Right ventricle myocardium inferior (tissue), 1 donor: ENCODE measurements around the gene FKTN. TPM values are rescaled to one million over a fixed set of nuclear protein-coding genes. Genes with fewer than 3 reads are reported as not detected.
"Not testable (repeated sequence)": the region's sequence is repeated elsewhere in the genome, so short reads cannot be mapped to it uniquely, and the experiment has no call there.

Experiments used
- ATAC-seq: fragments of 200-7000 bp; cut with Tn5 transposase; one replicate; pipeline ENCODE4 v1.9.1; 2020; ENCODE audit warnings: mild to moderate bottlenecking, moderate library complexity
- DNase-seq: peaks from one replicate; pipeline ENCODE4 v3.0.0; 2021; ENCODE audit errors: missing footprints
- intact Hi-C: fragments of 100-400 bp; cut with DNase I; formaldehyde crosslinking; loops from one replicate; pipeline ENCODE4 v1.11.0; 2022
- long read RNA-seq: library from polyadenylated mRNA; unstranded; transcript quantifications from one replicate; pipeline ENCODE4 v2.0.0, GENCODE V29; 2021
- total RNA-seq: library from RNA; stranded (reverse); fragmentation: NEBNext Ultra II Directional; extraction: Animal tissue kit (Norgen Biotek cat#: 25700); gene quantifications from one replicate; pipeline ENCODE4 v1.2.1, GENCODE V29; 2021
- donor health status: DM: no; HTN: yes; CAD: no; lungs with severe emphysema.

FKTN gene
- total RNA-seq = 6.5 TPM
- long read RNA-seq, partial matches to known transcripts = 0 of 1 reads
- long read RNA-seq, other reads (novel, unspliced or antisense) = 1 of 1 reads

DNA sequence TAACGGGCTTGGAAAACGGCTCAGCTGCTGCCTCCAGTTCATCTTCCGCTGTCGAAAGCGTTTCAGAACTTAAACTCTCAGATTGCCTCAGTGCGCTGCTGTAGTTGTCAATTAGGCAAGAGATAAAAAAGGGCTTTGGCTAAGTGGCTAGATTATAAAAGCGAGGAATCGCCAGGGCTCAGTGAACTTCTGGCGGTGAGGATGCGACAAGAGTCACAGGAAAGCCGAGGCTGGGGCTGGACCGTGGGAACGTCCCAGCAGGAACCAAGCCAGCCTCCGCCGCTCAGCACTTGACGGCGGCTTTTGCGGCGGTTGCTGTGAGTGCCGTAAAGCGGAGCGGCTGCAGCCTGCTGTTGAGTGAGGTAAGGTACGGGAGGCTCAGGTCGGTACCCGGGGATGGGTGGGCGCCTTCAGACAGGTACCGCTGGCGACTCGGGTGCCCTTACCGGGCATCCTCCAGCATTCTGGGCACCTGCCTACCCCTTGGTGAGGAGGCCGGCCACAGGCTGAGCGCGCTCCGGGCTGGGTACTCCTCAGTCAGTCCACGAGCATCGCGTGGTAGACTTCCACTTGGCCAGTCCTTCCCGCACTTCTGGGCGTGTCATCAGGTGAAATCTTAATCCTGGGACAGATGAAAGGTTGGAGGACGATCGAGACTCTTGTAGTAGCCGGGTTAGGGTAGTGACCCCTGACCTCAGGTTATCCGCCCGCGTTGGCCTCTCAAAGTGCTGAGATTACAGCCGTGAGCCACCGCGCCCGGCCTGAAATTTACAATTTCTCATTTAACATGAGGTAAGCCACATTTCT lies at the start of gene FKTN:
TSS of gene FKTN (plus strand) at position 328 of the 807 bp plus-strand sequence. CDS start 16,902 bp downstream, outside the sequence.
- intact Hi-C loops = loop anchor here (5.0 kb wide), 1 partner anchor 111 kb away; the partner anchor contains the start of gene FSD1L
- peak; percentile 95 for DNase-seq
- peak; percentile 96 for ATAC-seq

GRCh38 chr9:105508530-105508929 lies 49.4 kb upstream of the FKTN start:
- DNase-seq = no peak
- intact Hi-C loops = no loop called here
- no peak for ATAC-seq

DNA sequence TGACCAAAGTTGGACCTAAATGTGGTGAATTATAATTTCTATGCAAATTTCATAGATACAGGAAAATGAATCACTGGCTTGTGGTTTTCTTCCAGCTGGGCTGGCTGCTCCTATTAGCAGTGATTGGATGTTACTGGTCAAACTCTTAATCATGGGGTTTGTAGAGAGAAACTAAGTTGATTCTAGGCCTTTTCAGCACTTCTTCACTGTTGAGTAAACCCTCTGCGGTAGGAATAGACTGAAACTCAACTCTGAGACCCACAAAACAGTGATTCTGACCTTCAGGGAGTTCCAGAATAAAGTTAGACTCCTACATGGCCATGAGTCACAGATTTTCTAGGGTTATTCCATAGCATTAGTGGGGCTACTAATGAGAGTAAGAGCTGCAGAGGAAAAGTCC lies 47.9 kb upstream of the FKTN start:
- DNase-seq (no peak), ATAC-seq (no peak)
- intact Hi-C loops = no loop called here

DNA sequence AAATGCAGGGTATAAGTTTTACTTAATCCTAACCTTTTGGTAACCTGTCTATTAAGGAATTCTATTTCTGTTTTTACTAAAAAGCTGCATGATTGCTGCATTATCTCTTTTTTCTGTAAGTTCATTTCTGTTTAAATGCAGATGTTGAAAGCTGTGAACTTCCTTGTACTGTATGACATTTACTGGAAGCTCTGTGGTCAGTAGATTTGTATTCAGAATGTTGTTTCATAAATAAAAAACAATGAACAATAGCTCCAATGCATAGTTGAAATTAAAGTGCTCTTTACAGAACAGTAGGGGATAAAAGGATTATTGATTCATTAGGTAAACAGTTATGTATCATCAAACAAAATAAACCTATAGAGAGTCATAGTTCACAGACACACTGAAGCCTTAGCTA lies 46.5 kb upstream of the FKTN start:
- ATAC-seq (no peak), DNase-seq (no peak)
- intact Hi-C loops = no loop called here

DNA sequence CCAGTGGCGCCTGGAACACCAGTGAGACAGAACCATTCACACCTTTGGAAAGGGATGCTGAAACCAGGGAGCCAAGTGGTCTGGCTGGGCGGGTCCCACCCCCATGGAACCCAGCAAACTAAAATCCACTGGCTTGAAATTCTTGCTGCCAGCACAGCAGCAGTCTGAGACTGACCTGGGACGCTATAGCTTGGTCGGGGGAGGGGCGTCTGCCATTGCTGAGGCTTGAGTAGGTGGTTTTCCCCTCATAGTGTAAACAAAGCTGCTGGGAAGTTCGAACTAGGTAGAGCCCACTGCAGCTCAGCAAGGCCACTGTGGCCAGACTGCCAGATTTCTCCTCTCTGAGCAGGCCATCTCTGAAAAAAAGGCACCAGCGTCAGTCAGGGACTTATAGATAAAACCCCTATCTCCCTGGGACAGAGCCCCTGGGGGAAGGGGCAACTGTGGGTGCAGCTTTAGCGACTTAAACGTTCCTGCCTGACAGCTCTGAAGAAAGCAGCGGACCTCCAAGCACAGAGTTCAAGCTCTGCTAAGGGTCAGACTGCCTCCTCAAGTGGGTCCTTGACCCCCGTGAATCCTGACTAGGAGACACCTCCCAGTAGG lies 42.0 kb upstream of the FKTN start:
- DNase-seq (no peak), ATAC-seq (no peak)
- intact Hi-C loops = no loop called here

DNA sequence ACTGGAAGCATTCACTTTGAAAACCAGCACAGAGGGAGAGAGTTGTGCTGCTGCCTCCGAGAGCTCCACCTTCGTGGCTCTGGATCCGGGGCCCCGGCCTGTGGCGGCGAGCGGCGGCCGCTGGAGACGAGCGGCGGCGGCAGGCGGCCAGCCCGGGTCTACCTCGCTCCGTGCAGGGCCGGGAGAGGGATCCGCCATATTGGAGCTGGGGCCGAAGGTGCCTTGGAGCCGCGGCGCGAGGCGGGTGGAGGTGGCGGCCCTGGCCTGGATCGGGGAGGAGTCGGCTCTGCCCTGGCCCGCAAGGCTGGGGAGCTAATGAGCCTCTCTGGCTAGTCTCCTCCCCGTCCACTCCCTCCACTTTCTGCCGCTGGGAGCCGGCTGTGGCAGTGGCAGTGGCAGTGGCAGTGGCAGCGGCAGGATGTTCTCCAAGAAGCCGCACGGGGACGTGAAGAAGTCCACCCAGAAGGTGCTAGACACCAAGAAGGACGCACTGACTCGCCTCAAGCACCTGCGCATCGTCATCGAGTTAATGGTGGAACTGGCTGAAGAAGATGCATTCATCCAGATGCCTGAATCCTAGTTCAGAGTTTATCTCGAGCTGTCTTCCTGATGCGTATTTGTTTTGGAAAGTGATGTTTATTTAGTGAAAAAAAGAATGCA lies 38.1 kb upstream of the FKTN start:
- peak; percentile 72 for DNase-seq
- intact Hi-C loops = not testable (repeated sequence)
- peak; percentile 65 for ATAC-seq

GRCh38 chr9:105520992-105521391 lies 36.9 kb upstream of the FKTN start:
- intact Hi-C loops, DNase-seq: not testable (repeated sequence)
- peak; percentile 39 for ATAC-seq

GRCh38 chr9:105522618-105523385 lies 35.1 kb upstream of the FKTN start:
- ATAC-seq, intact Hi-C loops, DNase-seq: not testable (repeated sequence)

DNA sequence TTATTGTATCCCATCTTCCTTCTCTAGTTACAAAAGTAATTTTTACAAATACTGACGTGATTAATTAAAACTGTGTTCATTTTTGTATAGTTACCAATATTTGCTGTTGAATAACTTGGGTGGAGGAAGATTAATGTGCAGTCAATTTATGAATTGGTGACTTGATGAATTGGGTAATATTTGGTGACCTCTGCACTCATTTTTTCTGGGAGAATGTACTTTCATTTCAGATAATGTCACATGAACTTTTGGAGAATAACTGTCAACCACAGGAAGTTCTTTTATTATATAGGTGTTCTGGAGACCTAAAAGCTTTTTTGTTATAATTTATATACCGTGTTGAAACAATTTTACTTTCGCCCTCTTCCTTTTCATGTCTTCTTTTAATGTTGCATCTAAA lies 26.4 kb upstream of the FKTN start:
- intact Hi-C loops = no loop called here
- no peak for ATAC-seq

GRCh38 chr9:105535920-105536668 lies 21.8 kb upstream of the FKTN start:
- intact Hi-C loops = no loop called here
- ATAC-seq (no peak), DNase-seq (no peak)

More for the DNA sequence above, 26.4 kb upstream of the FKTN start:
- DNase-seq = no peak

- ATAC-seq = no peak
- no peak for DNase-seq
- intact Hi-C loops = no loop called here
These were observed 18.5 kb upstream of the FKTN start for GRCh38 chr9:105539452-105539851.

DNA sequence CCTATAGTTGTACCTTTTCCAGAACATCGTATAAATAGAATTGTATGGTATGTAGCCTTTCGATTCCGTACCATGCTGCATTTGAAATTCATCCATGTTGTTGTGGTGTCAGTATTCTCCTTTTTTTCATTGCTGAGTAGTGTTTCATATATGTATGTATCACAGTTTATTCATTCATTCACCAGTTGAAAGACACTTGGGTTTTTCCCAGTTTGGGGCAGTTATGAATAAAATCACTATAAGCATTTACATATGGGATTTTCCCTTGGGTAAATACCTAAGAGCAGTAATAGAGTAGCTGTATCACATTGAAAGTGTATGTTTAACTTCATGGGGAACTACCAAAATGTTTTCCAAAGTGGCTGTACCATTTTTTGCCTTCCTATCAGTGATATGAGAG lies 16.1 kb upstream of the FKTN start:
- no peak for ATAC-seq
- intact Hi-C loops = no loop called here
- no peak for DNase-seq

- intact Hi-C loops = no loop called here
- DNase-seq = no peak
- ATAC-seq = no peak
These were observed 3.9 kb upstream of the FKTN start for GRCh38 chr9:105554042-105554441.

- ATAC-seq = no peak
- no peak for DNase-seq
- intact Hi-C loops = no loop called here
These were observed 14.5 kb downstream of the FKTN start for GRCh38 chr9:105572455-105572854.

- DNase-seq, intact Hi-C loops, ATAC-seq: not testable (repeated sequence)
These were observed 22.0 kb downstream of the FKTN start for GRCh38 chr9:105579952-105580351.

GRCh38 chr9:105581550-105581949 lies 23.6 kb downstream of the FKTN start:
- DNase-seq, ATAC-seq, intact Hi-C loops: not testable (repeated sequence)

DNA sequence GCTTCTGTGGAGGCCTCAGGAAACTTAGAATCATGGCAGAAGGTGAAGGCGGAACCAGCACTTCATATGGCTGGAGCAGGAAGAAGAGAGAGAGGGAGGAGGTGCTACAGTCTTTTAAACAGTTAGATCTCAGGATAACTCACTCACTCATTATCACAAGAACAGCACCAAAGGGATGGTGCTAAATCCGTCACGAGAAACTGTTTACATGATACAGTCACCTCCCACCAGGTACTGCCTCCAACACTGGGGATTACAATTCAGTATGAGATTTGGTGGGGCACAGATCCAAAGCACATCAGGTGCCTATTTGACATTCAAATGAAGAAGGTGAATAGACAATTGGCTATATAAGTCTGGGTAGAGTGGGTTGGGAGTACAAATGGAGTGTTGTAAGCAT lies 35.2 kb downstream of the FKTN start:
- DNase-seq (no peak), ATAC-seq (no peak)
- intact Hi-C loops = no loop called here
